PC-9 (cell line): ENCODE results near the gene DTD2. TPM values are rescaled to one million over a fixed set of nuclear protein-coding genes. Genes with fewer than 3 reads are reported as not detected.
"Not testable (repeated sequence)": the region's sequence is repeated elsewhere in the genome, so short reads cannot be mapped to it uniquely, and the experiment has no call there.

ENCODE experiments used
- BruUV-seq: library from RNA; stranded (reverse); fragments of 400-500 nt; replicated peaks from 2 replicates; lab custom pipeline; 2021; lab: Mats Ljungman, UMichigan
- CTCF ChIA-PET: fragments of 300-600 bp; sonication (Branson Sonifier 250); formaldehyde crosslinking; loops from one replicate; lab custom pipeline; 2022; ENCODE audit warnings: antibody characterized with exemption; lab: Charles Lee
- POLR2A ChIA-PET: fragments of 300-600 bp; sonication (Branson Sonifier 250); formaldehyde crosslinking; loops from one replicate; lab custom pipeline; 2022; ENCODE audit warnings: antibody characterized with exemption; ENCODE audit not compliant: unreplicated experiment; lab: Charles Lee
- DNase-seq, 2 experiments: peaks; one replicate each; pipeline versions ENCODE4 v3.0.0 to v3.0.0-alpha.2; 2015 to 2022; ENCODE audit warnings: mixed read lengths in 1 of 2
- H2AFZ ChIP-seq: fragments of 200-600 bp; sonication (generic); 2 replicates; pipeline ENCODE4 v1.8.1; 2017; ENCODE audit warnings: antibody characterized with exemption
- H3F3A ChIP-seq: fragments of 200-600 bp; sonication (generic); 2 replicates; pipeline ENCODE4 v1.8.1; 2017; ENCODE audit warnings: antibody characterized with exemption, mild to moderate bottlenecking, low read depth; ENCODE audit not compliant: insufficient read depth
- H3K27ac ChIP-seq: fragments of 200-600 bp; sonication (generic); 2 replicates; pipeline ENCODE4 v1.6.1; 2016; ENCODE audit warnings: mixed run types
- H3K27me3 ChIP-seq: fragments of 200-600 bp; sonication (generic); 2 replicates; pipeline ENCODE4 v1.6.1; 2016; ENCODE audit warnings: low read depth, mixed run types; ENCODE audit not compliant: insufficient read depth
- H3K36me3 ChIP-seq: fragments of 200-600 bp; sonication (generic); 2 replicates; pipeline ENCODE4 v1.6.1; 2016; ENCODE audit warnings: low read depth, mixed run types
- H3K4me1 ChIP-seq: fragments of 200-600 bp; sonication (generic); replicated peaks from 2 replicates; pipeline ENCODE4 v1.6.1; 2016; ENCODE audit warnings: mixed run types; ENCODE audit not compliant: insufficient read depth
- H3K4me2 ChIP-seq: fragments of 200-600 bp; sonication (generic); 2 replicates; pipeline ENCODE4 v1.6.1; 2017; ENCODE audit warnings: mixed run types
- H3K4me3 ChIP-seq: fragments of 200-600 bp; sonication (generic); 2 replicates; pipeline ENCODE4 v1.6.1; 2016; ENCODE audit warnings: mixed run types
- H3K79me2 ChIP-seq: fragments of 200-600 bp; sonication (generic); 2 replicates; pipeline ENCODE4 v1.6.1; 2017; ENCODE audit warnings: low read depth, mixed run types
- H3K9me2 ChIP-seq: fragments of 200-600 bp; sonication (generic); 2 replicates; pipeline ENCODE4 v1.8.1; 2017; ENCODE audit warnings: mild to moderate bottlenecking; ENCODE audit not compliant: insufficient read depth
- H3K9me3 ChIP-seq: fragments of 200-600 bp; sonication (generic); 2 replicates; pipeline ENCODE4 v1.8.1; 2016; ENCODE audit warnings: low read depth; ENCODE audit not compliant: insufficient read depth
- H4K20me1 ChIP-seq: fragments of 200-600 bp; sonication (generic); 2 replicates; pipeline ENCODE4 v1.8.1; 2017; ENCODE audit not compliant: insufficient read depth
- EZH2 ChIP-seq: fragments of 200-600 bp; sonication (generic); IDR thresholded peaks from 2 replicates; pipeline ENCODE4 v1.8.0; 2017; ENCODE audit warnings: antibody characterized with exemption, low read depth
- intact Hi-C: fragments of 100-400 bp; cut with micrococcal nuclease; formaldehyde crosslinking; loops from one replicate; pipeline ENCODE4 v1.10.0; 2022; ENCODE audit not compliant: unreplicated experiment
- total RNA-seq: library from RNA; stranded (reverse); gene quantifications from 2 replicates; pipeline ENCODE4 v1.2.3, GENCODE V29; 2021
- TF ChIP-seq, protein P1 (sequence below): fragments of 200-600 bp; sonication (generic); conservative IDR thresholded peaks from 2 replicates; pipeline ENCODE4 v1.6.1; 2017; ENCODE audit warnings: mixed run types, antibody characterized with exemption, mild to moderate bottlenecking, moderate library complexity

The DTD2 gene
- total RNA-seq, 1 experiment from 2014 or later = 10.1 TPM

- no peak for DNase-seq
- no peaks in the 10 kb centered on the region for H3K9me3 ChIP-seq
- H3K4me2 ChIP-seq = no peak overlapping the region
- no peaks in the 10 kb centered on the region for H3K79me2 ChIP-seq
- TF ChIP-seq, protein P1, sequence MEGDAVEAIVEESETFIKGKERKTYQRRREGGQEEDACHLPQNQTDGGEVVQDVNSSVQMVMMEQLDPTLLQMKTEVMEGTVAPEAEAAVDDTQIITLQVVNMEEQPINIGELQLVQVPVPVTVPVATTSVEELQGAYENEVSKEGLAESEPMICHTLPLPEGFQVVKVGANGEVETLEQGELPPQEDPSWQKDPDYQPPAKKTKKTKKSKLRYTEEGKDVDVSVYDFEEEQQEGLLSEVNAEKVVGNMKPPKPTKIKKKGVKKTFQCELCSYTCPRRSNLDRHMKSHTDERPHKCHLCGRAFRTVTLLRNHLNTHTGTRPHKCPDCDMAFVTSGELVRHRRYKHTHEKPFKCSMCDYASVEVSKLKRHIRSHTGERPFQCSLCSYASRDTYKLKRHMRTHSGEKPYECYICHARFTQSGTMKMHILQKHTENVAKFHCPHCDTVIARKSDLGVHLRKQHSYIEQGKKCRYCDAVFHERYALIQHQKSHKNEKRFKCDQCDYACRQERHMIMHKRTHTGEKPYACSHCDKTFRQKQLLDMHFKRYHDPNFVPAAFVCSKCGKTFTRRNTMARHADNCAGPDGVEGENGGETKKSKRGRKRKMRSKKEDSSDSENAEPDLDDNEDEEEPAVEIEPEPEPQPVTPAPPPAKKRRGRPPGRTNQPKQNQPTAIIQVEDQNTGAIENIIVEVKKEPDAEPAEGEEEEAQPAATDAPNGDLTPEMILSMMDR = no peak
- TF ChIP-seq EZH2 = no peak
- no peaks in the 10 kb centered on the region for H4K20me1 ChIP-seq
- CTCF ChIA-PET = no interaction called here
- no peaks in the 10 kb centered on the region for H3K27me3 ChIP-seq
- no peak overlapping the region for H2AFZ ChIP-seq
- intact Hi-C loops = no loop called here
- BruUV-seq = no TSS peak
- H3F3A ChIP-seq = no peaks in the 10 kb centered on the region
- no peaks in the 10 kb centered on the region for H3K4me1 ChIP-seq
- H3K27ac ChIP-seq = no peak overlapping the region
- no peaks in the 10 kb centered on the region for H3K36me3 ChIP-seq
- POLR2A ChIA-PET = no interaction called here
- no peaks in the 10 kb centered on the region for H3K9me2 ChIP-seq
- H3K4me3 ChIP-seq = no peak overlapping the region
These were observed 9.2 kb upstream of the DTD2 start for GRCh38 chr14:31466554-31466953.

DNA sequence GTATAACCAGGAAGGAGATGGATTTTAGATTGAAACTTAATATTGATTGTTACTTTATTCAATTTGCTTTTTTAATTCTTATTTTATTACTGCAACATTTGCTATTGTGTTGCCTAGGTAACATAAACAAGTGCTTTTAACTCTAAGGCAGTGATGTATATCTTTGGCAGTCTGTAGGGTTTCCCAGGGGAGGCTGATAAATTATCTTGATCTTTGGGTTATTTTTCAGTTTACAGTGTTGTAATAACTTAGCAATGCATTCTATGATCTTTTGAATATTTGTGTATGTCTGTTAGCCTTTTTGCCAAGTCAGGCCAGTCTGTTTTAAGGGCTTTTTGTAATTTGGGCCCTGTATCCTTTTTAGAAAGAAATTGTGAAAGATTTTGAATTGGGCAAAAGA lies 7.8 kb upstream of the DTD2 start:
- no peaks in the 10 kb centered on the region for H3K27me3 ChIP-seq
- H3F3A ChIP-seq = no peaks in the 10 kb centered on the region
- intact Hi-C loops = no loop called here
- no peak overlapping the region for H3K4me3 ChIP-seq
- no peaks in the 10 kb centered on the region for H3K9me2 ChIP-seq
- ChIA-PET POLR2A (no interaction called here), CTCF (no interaction called here)
- no peak for DNase-seq
- H2AFZ ChIP-seq = no peak overlapping the region
- H3K9me3 ChIP-seq = no peaks in the 10 kb centered on the region
- no peak overlapping the region for H3K4me2 ChIP-seq
- no peak overlapping the region for H3K27ac ChIP-seq
- no TSS peak for BruUV-seq
- no peaks in the 10 kb centered on the region for H3K4me1 ChIP-seq
- no peaks in the 10 kb centered on the region for H3K36me3 ChIP-seq
- H3K79me2 ChIP-seq = no peaks in the 10 kb centered on the region
- H4K20me1 ChIP-seq = no peaks in the 10 kb centered on the region
- TF ChIP-seq, protein P1 = no peak
- no peak for TF ChIP-seq EZH2

DNA sequence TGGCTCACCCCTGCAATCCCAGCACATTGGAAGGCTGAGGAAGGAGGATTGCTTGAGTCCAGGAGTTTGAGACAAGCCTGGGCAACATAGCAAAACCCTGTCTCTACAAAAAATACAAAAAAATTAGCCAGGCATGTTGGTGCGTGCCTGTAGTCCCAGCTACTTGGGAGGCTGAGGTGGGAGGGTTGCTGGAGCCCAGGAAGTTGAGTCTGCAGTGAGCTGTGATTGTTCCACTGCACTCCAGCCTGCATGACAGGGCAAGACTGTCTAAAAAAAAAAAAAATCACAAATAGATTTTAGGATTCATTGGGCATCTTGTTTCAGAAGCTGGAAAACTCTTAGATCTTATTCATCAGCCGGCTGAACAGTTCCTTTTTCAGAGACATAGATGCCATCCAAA lies 5.1 kb upstream of the DTD2 start:
- H3K9me2 ChIP-seq, H3K4me3 ChIP-seq, H4K20me1 ChIP-seq, H3K9me3 ChIP-seq, H2AFZ ChIP-seq, H3K27me3 ChIP-seq, H3K4me2 ChIP-seq, H3K79me2 ChIP-seq, CTCF ChIA-PET, H3K4me1 ChIP-seq, BruUV-seq, intact Hi-C loops, H3K36me3 ChIP-seq, DNase-seq, POLR2A ChIA-PET, H3F3A ChIP-seq, H3K27ac ChIP-seq: not testable (repeated sequence)

DNA sequence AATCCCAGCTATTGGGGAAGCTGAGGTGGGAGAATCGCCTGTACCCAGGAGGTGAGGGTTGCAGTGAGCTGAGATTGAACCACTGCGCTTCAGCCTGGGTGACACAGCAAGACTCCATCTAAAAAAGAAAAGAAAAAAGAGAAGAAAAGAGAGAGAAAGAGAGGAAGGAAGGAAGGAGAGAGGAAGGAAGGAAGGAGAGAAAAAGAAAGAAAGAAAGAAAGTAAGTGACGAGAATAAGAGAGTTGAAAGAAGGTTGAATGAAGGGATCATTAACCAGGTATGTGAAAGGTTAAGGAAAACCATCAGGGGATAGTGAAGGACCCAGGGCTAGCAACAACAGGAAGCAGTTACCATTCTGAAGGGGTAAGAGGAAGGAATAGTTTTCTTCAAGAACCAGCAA lies 4.2 kb upstream of the DTD2 start:
- no peaks in the 10 kb centered on the region for H3F3A ChIP-seq
- H4K20me1 ChIP-seq = no peaks in the 10 kb centered on the region
- POLR2A ChIA-PET = no interaction called here
- peaks cover 2% of the 10 kb centered on the region; the same call in 1 of the 2 replicates for H3K79me2 ChIP-seq
- H3K9me2 ChIP-seq = no peaks in the 10 kb centered on the region
- H3K27ac ChIP-seq = no peak overlapping the region
- H3K4me2 ChIP-seq = no peak overlapping the region
- DNase-seq = no peak
- BruUV-seq = no TSS peak
- no peaks in the 10 kb centered on the region for H3K36me3 ChIP-seq
- H3K9me3 ChIP-seq = no peaks in the 10 kb centered on the region
- H3K27me3 ChIP-seq = no peaks in the 10 kb centered on the region
- H2AFZ ChIP-seq = no peak overlapping the region
- peaks cover 8% of the 10 kb centered on the region; the same call in 1 of the 2 replicates for H3K4me1 ChIP-seq
- CTCF ChIA-PET = no interaction called here
- intact Hi-C loops = no loop called here
- H3K4me3 ChIP-seq = no peak overlapping the region
- TF ChIP-seq, protein P1 = no peak
- TF ChIP-seq EZH2 = no peak
